Activated T-helper 1 cell treated with anti-CD3 and anti-CD28 coated beads, Interleukin-12 subunit alpha, Interleukin-12 subunit beta, Interleukin-2, Interleukin-4 antibody, amounts not matched to agents 30 ng/mL and 10 ng/mL and 1 ng/mL, durations not matched to agents 14 hours and 24 hours and 36 hours (primary cell): Measurements from ENCODE around the gene CPLANE1. TPM values are rescaled to one million over a fixed set of nuclear protein-coding genes. Genes with fewer than 3 reads are reported as not detected.
"Not testable (repeated sequence)": the region's sequence is repeated elsewhere in the genome, so short reads cannot be mapped to it uniquely, and the experiment has no call there.

Experiments used
- DNase-seq: peaks from one replicate; pipeline ENCODE4 v3.0.0; 2021; ENCODE audit warnings: low spot score
- H3K27ac Mint-ChIP-seq: one replicate; pipeline ENCODE4 v1.8.0; 2021; ENCODE audit warnings: mild to moderate bottlenecking, mixed read lengths
- H3K27me3 Mint-ChIP-seq: one replicate; pipeline ENCODE4 v1.8.0; 2022; ENCODE audit warnings: mild to moderate bottlenecking, moderate library complexity, mixed read lengths; ENCODE audit not compliant: insufficient read depth
- H3K36me3 Mint-ChIP-seq: one replicate; pipeline ENCODE4 v1.8.0; 2021; ENCODE audit warnings: low read depth, mixed read lengths
- H3K4me1 Mint-ChIP-seq: one replicate; pipeline ENCODE4 v1.8.0; 2021; ENCODE audit warnings: low read depth, mixed read lengths
- H3K4me3 Mint-ChIP-seq: one replicate; pipeline ENCODE4 v1.8.0; 2021; ENCODE audit warnings: mild to moderate bottlenecking, moderate library complexity, mixed read lengths
- H3K9me3 Mint-ChIP-seq: one replicate; pipeline ENCODE4 v1.8.0; 2021; ENCODE audit warnings: mixed read lengths
- intact Hi-C: fragments of 100-400 bp; cut with micrococcal nuclease; formaldehyde crosslinking; loops from one replicate; pipeline ENCODE4 v1.15.1; 2024
- total RNA-seq: library from RNA; stranded (reverse); gene quantifications from 2 replicates; pipeline ENCODE4 v1.2.3, GENCODE V29; 2022

The CPLANE1 gene
- total RNA-seq, 1 donor from 2014 or later: 7.7 TPM

DNA sequence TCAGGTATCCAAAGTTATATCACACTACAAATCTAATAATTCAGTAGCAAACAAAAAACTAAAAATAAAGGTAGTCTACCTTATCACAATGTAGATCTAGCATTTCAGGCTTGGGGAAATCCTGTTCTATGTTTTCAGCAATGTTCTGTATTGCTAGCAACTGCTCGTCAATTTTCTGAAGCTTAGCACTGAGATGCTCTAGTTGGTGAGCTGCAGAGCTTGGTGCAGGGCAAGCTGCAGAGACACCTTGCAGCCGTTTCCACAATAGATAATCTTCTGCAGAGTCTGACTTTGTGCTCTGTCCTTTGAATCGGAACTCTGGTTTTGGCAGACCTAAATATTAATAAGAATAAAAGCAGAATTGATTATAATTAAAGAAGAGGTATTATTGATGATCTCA is 95.5 kb downstream of the CPLANE1 start:
- Mint-ChIP-seq H3K27ac (no peak overlapping the region), H3K4me1 (no peaks in the 10 kb centered on the region), H3K36me3 (peaks cover 9% of the 10 kb centered on the region), H3K9me3 (no peaks in the 10 kb centered on the region), H3K4me3 (no peak overlapping the region), H3K27me3 (no peaks in the 10 kb centered on the region)
- no peak for DNase-seq
- intact Hi-C loops: no loop called here

DNA sequence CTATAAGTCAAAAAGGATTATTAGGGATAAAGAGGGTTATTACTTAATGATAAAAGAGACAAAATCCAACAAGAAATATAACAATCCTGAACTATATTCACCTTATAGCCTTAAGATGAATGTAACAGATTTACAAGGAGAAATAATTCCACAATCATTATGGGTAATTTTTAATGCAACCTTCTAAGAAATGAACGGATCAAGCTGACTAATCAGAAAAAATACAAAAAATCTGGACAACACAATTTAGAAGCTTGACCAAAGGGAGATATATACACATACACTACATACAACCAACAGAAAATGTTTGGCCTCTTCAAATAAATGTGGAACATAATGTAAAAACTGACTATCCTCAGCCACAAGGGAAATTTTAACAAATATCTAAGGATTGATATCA is 102.3 kb downstream of the CPLANE1 start:
- no peak overlapping the region for H3K27ac Mint-ChIP-seq

GRCh38 chr5:37136694-37137093 is 112.5 kb downstream of the CPLANE1 start:
- DNase-seq: no peak
- H3K4me1 Mint-ChIP-seq: no peaks in the 10 kb centered on the region
- H3K27me3 Mint-ChIP-seq: no peaks in the 10 kb centered on the region
- H3K27ac Mint-ChIP-seq: no peak overlapping the region
- intact Hi-C loops: no loop called here
- H3K4me3 Mint-ChIP-seq: no peak overlapping the region
- H3K36me3 Mint-ChIP-seq: peaks cover 31% of the 10 kb centered on the region
- peaks cover 26% of the 10 kb centered on the region for H3K9me3 Mint-ChIP-seq

More for the DNA sequence above, 102.3 kb downstream of the CPLANE1 start:
- Mint-ChIP-seq H3K4me3 (no peak overlapping the region), H3K36me3 (peaks cover 15% of the 10 kb centered on the region), H3K27me3 (peaks cover 2% of the 10 kb centered on the region), H3K4me1 (no peaks in the 10 kb centered on the region), H3K9me3 (peaks cover 21% of the 10 kb centered on the region)
- intact Hi-C loops: no loop called here
- DNase-seq: no peak

- H3K4me1 Mint-ChIP-seq, intact Hi-C loops: not testable (repeated sequence)
- H3K36me3 Mint-ChIP-seq: peaks cover 29% of the 10 kb centered on the region
Measured at GRCh38 chr5:37135312-37135711, 113.9 kb downstream of the CPLANE1 start.

GRCh38 chr5:37133939-37134338 is 115.2 kb downstream of the CPLANE1 start:
- DNase-seq: no peak
- H3K27me3 Mint-ChIP-seq: no peaks in the 10 kb centered on the region
- H3K4me3 Mint-ChIP-seq: no peak overlapping the region
- H3K9me3 Mint-ChIP-seq: peaks cover 26% of the 10 kb centered on the region
- H3K4me1 Mint-ChIP-seq: no peaks in the 10 kb centered on the region
- H3K36me3 Mint-ChIP-seq: peaks cover 32% of the 10 kb centered on the region
- H3K27ac Mint-ChIP-seq: no peak overlapping the region
- intact Hi-C loops: no loop called here

More at GRCh38 chr5:37135312-37135711, 113.9 kb downstream of the CPLANE1 start:
- not testable (repeated sequence) for H3K27ac Mint-ChIP-seq, H3K27me3 Mint-ChIP-seq, DNase-seq, H3K4me3 Mint-ChIP-seq
- H3K9me3 Mint-ChIP-seq: peaks cover 26% of the 10 kb centered on the region

- H3K4me3 Mint-ChIP-seq: no peak overlapping the region
- H3K27me3 Mint-ChIP-seq: no peaks in the 10 kb centered on the region
- no peak overlapping the region for H3K27ac Mint-ChIP-seq
- intact Hi-C loops: no loop called here
- peaks cover 30% of the 10 kb centered on the region for H3K36me3 Mint-ChIP-seq
- no peaks in the 10 kb centered on the region for H3K4me1 Mint-ChIP-seq
- no peak for DNase-seq
- H3K9me3 Mint-ChIP-seq: peaks cover 19% of the 10 kb centered on the region
Measured at GRCh38 chr5:37132646-37133045, 116.5 kb downstream of the CPLANE1 start.

GRCh38 chr5:37121465-37121864 is 127.7 kb downstream of the CPLANE1 start:
- intact Hi-C loops: no loop called here
- no peak for DNase-seq
- no peak overlapping the region for H3K27ac Mint-ChIP-seq
- no peaks in the 10 kb centered on the region for H3K27me3 Mint-ChIP-seq
- no peaks in the 10 kb centered on the region for H3K9me3 Mint-ChIP-seq
- peaks cover 15% of the 10 kb centered on the region for H3K4me1 Mint-ChIP-seq
- H3K4me3 Mint-ChIP-seq: no peak overlapping the region
- peaks cover 9% of the 10 kb centered on the region for H3K36me3 Mint-ChIP-seq

DNA sequence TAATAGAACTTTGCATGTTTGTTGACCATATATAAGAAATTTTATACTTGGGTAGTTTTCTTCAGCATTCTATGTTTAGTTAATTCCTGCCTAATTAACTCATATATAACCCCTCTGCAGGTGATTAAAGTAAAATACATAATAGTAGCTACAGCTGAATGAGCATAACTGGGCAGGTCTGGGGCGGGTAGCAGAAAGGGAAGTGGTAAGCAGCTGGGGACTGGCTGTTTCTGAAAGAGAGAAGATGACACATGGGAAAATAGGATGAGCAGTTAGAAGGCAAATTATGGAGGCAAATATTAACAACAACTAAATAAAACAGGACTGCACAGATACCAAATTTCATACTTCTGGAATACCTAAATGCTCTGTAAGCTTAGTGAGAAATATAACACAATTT is 128.1 kb downstream of the CPLANE1 start:
- Mint-ChIP-seq H3K27ac (no peak overlapping the region), H3K9me3 (no peaks in the 10 kb centered on the region), H3K4me1 (peaks cover 15% of the 10 kb centered on the region), H3K27me3 (no peaks in the 10 kb centered on the region), H3K4me3 (no peak overlapping the region), H3K36me3 (peaks cover 9% of the 10 kb centered on the region)
- no peak for DNase-seq
- intact Hi-C loops: no loop called here

DNA sequence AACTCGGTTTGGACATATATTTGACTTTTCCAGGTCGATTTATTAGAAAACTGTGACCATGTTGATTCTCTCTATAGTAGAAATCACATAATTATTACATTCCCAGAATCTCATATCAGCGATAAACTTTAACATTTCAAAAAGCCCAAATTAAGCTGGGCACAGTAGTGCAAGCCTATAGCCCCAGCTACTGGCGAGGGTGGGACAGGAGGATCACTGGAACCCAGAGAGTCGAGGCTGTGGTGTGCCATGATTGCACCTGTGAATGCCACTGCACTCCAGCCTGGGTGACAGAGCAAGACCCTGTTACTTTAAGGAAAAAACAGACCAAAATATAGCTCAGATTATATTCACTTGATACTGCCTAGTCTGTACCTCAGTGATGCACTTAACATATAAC is 128.9 kb downstream of the CPLANE1 start:
- intact Hi-C loops: no loop called here
- Mint-ChIP-seq H3K36me3 (peaks cover 7% of the 10 kb centered on the region), H3K4me3 (no peak overlapping the region), H3K4me1 (peaks cover 15% of the 10 kb centered on the region), H3K27ac (no peak overlapping the region), H3K27me3 (no peaks in the 10 kb centered on the region), H3K9me3 (no peaks in the 10 kb centered on the region)
- no peak for DNase-seq

DNA sequence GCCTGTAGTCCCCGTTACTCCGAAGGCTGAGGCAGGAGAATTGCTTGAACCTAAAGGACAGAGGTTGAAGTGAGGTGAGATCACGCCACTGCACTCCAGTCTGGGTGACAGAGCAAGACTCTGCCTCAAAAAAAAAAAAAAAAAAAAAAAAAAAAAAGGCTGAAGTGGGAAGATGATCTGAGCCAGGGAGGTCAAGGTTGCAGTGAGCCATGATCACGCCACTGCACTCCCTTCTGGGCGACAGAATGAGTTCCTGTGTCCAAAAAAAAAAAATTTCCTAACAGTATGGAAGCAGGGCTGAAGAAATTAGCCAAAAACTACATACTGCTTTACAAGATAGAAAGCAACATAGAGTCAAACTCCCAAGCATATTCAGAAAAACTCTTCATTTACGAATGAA is 132.8 kb downstream of the CPLANE1 start:
- no peaks in the 10 kb centered on the region for H3K27me3 Mint-ChIP-seq
- no peak for DNase-seq
- H3K27ac Mint-ChIP-seq: no peak overlapping the region
- no peak overlapping the region for H3K4me3 Mint-ChIP-seq
- intact Hi-C loops: no loop called here
- H3K9me3 Mint-ChIP-seq: peaks cover 16% of the 10 kb centered on the region
- H3K4me1 Mint-ChIP-seq: peaks cover 36% of the 10 kb centered on the region
- H3K36me3 Mint-ChIP-seq: peaks cover 22% of the 10 kb centered on the region

DNA sequence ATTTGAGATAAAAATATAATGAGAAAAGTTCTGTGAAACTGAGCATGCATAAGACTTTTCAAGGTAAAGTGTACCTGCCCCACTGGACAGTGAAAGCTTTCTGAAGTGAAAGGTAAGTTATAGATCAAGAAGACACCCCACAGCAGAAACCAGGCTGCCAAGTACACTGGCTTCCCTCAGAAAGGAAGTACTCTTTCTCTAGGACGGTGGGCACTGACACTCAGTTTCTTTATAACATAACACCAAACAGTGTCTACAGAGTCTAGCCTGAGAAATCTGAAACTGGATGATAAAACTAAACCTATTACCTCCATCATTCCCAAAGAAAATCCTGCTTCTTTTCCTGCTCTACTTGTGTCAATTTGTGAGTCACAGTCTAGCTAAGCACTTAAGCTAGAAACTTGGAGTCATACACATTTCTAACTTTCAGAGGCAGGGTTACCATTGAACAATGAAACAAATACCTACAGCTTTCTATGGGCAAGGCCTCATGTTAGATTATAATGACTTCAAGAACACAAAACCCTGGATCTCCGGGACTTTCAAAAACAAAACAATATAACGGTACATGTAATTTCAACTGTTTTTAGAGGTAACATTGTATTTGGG is 136.7 kb downstream of the CPLANE1 start:
- Mint-ChIP-seq H3K36me3 (peaks cover 33% of the 10 kb centered on the region), H3K9me3 (peaks cover 16% of the 10 kb centered on the region), H3K4me3 (peak overlapping the region; percentile 50), H3K27ac (peak overlapping the region; percentile 79), H3K4me1 (peaks cover 42% of the 10 kb centered on the region), H3K27me3 (no peaks in the 10 kb centered on the region)
- intact Hi-C loops: loop anchor here (1.0 to 5.0 kb wide), 7 partner anchors 56 to 625 kb away; partner anchors contain the start of genes CPLANE1 and NIPBL
- DNase-seq: no peak

DNA sequence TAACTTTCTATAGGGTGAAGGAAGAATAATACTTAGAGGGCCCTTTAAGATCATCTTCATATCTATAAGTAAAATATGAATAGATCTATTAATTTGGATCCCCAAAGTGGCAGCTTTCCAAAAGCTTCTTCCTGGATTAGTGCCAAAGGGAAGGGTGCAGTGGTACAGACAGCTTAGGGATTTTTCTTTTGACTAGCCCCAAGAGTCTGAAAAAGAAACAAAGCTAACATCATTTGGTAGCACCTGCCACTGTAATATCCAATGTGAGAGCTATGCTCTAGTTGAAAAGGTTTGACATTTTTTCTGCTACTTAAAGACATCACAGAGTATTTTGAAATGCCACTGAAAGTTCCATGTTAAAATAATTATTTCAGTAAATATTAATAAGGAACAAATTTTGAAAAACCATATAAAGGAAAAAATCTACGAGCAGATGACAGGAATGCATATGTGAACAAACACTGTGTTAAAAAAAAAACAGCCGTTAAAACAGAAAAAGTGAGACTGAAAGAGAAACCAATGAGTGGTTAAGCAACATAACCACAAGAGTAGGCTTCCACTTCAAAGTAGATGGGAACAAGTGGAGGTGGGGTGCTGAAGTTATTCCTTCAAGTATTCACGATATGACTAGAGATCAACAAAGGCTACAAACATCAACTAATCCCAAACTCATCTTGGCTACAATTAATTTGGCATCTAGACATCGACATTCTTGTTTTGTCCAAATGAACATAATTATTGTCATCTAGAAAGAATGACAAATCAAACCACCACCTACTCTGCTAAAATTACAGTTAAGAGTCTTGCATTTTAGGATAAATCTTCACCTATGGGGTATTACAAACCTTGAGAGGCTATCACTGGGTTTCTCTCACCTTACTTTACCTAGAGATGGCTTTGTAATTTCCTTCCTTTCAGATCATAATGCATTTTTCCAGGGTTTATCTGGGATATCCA is 137.5 kb downstream of the CPLANE1 start:
- Mint-ChIP-seq H3K4me1 (peaks cover 42% of the 10 kb centered on the region), H3K9me3 (peaks cover 16% of the 10 kb centered on the region), H3K36me3 (peaks cover 37% of the 10 kb centered on the region), H3K27ac (peak overlapping the region; percentile 79), H3K4me3 (peak overlapping the region; percentile 50), H3K27me3 (no peaks in the 10 kb centered on the region)
- peak; percentile 43 for DNase-seq
- intact Hi-C loops: loop anchor here (1.0 to 5.0 kb wide), 8 partner anchors 55 to 626 kb away; partner anchors contain the start of genes CPLANE1, NIPBL and NUP155

DNA sequence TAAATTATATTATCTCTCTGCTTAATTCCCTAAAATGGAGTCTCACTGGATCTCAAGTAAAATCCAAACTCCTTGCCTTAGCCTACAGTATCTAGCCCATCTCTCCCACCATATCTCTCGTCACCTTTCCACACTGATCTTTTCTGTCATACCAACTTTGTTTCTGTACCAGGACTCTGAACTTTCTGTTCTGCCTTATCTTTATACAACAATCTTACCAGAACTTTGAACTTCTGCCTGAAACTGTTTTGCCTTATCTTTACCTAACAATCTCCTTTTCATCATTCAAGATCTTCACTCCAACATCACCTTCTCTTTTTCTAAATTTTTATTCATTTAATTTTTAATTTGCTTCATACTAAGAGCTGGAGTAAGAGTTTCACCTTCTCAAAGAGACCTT is 139.0 kb downstream of the CPLANE1 start:
- H3K27me3 Mint-ChIP-seq: no peaks in the 10 kb centered on the region
- H3K4me1 Mint-ChIP-seq: peaks cover 42% of the 10 kb centered on the region
- H3K9me3 Mint-ChIP-seq: peaks cover 16% of the 10 kb centered on the region
- H3K4me3 Mint-ChIP-seq: peak overlapping the region; percentile 1
- H3K36me3 Mint-ChIP-seq: peaks cover 39% of the 10 kb centered on the region
- intact Hi-C loops: loop anchor here (2.0 to 5.0 kb wide), 3 partner anchors 102 to 627 kb away; partner anchors contain the start of gene NUP155
- peak overlapping the region; percentile 28 for H3K27ac Mint-ChIP-seq
- no peak for DNase-seq
